Bronchial epithelial cell (primary cell): ENCODE results near the gene SECISBP2L. TPM values are rescaled to one million over a fixed set of nuclear protein-coding genes. Genes with fewer than 3 reads are reported as not detected.
"Not testable (repeated sequence)": the region's sequence is repeated elsewhere in the genome, so short reads cannot be mapped to it uniquely, and the experiment has no call there.

Experiments used
- DNase-seq: peaks from one replicate; pipeline ENCODE4 v3.0.0-alpha.2; 2010; ENCODE audit warnings: low read depth
- FAIRE-seq: peaks from 2 replicates; lab custom pipeline; 2011; peaks lifted over from hg19 to GRCh38; lab: Jason Lieb, UNC
- H3K27me3 ChIP-seq: 2 replicates; pipeline ENCODE4 v1.5.1; 2011; ENCODE audit warnings: low read length; ENCODE audit not compliant: control insufficient read depth, insufficient read depth
- H3K36me3 ChIP-seq: 2 replicates; pipeline ENCODE4 v1.5.1; 2011; ENCODE audit warnings: low read length; ENCODE audit not compliant: control insufficient read depth, insufficient read depth
- H3K4me3 ChIP-seq: 2 replicates; pipeline ENCODE4 v1.5.1; 2011; ENCODE audit warnings: mild to moderate bottlenecking, low read depth, low read length, control low read depth
- total RNA-seq: library from RNA; depleted of rRNA; stranded (reverse); fragments of >200 nt; gene quantifications from 2 replicates; pipeline ENCODE4 v1.2.1, GENCODE V29; 2014
- TF ChIP-seq, protein P1 (sequence below): IDR thresholded peaks from 2 replicates; pipeline ENCODE4 v1.5.1; 2011; ENCODE audit warnings: mild to moderate bottlenecking, moderate library complexity, low read length, control low read depth, inconsistent platforms; ENCODE audit not compliant: insufficient read depth, severe bottlenecking

SECISBP2L gene
- total RNA-seq, 1 donor from 2014 or later = 9.0 TPM

- Histone ChIP-seq H3K36me3 (no peaks in the 10 kb centered on the region), H3K4me3 (no peak overlapping the region), H3K27me3 (no peaks in the 10 kb centered on the region)
- DNase-seq (no peak), FAIRE-seq (no peak)
- TF ChIP-seq, protein P1, sequence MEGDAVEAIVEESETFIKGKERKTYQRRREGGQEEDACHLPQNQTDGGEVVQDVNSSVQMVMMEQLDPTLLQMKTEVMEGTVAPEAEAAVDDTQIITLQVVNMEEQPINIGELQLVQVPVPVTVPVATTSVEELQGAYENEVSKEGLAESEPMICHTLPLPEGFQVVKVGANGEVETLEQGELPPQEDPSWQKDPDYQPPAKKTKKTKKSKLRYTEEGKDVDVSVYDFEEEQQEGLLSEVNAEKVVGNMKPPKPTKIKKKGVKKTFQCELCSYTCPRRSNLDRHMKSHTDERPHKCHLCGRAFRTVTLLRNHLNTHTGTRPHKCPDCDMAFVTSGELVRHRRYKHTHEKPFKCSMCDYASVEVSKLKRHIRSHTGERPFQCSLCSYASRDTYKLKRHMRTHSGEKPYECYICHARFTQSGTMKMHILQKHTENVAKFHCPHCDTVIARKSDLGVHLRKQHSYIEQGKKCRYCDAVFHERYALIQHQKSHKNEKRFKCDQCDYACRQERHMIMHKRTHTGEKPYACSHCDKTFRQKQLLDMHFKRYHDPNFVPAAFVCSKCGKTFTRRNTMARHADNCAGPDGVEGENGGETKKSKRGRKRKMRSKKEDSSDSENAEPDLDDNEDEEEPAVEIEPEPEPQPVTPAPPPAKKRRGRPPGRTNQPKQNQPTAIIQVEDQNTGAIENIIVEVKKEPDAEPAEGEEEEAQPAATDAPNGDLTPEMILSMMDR = no peak
Observed at GRCh38 chr15:49084285-49084570, 38.0 kb upstream of the SECISBP2L start.

DNA sequence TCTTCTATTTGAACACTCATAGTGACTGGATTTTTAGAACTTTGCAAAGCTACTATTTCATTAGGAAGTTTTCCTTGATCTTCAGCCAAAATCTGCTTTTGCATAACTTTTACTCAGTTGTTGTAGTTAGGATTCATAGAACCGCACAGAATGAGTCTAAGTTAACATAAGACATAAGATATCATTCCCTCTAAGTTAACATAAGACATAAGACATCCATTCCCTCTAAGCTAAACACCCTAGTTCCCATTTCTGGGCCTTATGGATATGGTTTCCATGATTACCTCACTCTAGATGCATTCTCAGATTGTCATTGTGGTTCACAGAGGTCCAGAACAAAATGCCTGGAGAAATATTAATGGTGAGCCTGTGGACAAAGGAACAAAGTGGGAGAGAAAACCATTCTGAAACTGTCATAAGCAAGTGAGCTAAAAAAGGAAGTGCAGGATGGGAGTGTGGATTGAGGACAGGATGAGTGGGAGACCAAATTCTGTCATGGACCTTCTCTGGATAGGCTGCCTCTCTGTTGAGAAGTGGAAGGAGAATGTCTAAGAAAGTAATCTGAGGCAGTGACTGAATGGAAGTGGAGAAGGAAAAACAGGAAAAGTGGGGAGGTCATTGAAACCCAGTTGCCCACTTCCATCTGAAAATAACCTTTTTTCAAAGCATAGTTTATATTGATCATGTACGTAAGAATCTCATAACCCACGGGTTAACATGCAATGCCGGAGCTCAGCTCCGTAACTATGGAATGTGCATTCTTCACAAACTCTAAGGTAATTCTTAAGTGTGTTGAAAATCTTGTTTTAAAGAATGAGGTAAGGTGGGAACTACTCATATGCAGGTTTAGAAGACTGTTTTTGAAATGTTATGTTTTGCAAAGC is 37.4 kb upstream of the SECISBP2L start:
- DNase-seq (no peak), FAIRE-seq (peak; percentile 81)
- Histone ChIP-seq H3K27me3 (no peaks in the 10 kb centered on the region), H3K4me3 (no peak overlapping the region), H3K36me3 (no peaks in the 10 kb centered on the region)
- TF ChIP-seq, protein P1 = no peak

DNA sequence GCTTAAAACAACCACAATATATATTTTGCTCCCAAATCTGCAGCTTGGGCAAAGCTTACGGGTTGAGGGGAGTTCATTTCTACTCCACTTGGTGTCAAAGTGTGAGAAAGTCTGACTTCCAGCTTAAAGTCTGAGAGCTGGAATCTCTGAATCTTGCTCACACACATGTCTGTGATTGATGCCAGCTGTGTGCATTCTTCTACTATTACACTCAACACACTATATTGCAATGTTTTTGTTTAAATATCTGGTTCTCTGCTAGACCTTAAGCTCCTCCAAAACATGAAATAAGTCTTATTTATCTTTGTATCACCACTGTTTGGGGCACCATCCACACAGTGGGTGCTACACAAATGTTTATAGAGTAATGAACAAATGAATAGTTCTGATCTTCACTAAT is 36.7 kb upstream of the SECISBP2L start:
- H3K36me3 ChIP-seq = no peaks in the 10 kb centered on the region
- H3K4me3 ChIP-seq = no peak overlapping the region
- TF ChIP-seq, protein P1 = no peak
- no peak for DNase-seq
- H3K27me3 ChIP-seq = no peaks in the 10 kb centered on the region
- no peak for FAIRE-seq

- no peaks in the 10 kb centered on the region for H3K27me3 ChIP-seq
- TF ChIP-seq, protein P1 = no peak
- DNase-seq = no peak
- no peak overlapping the region for H3K4me3 ChIP-seq
- no peaks in the 10 kb centered on the region for H3K36me3 ChIP-seq
- FAIRE-seq = no peak
Observed at GRCh38 chr15:49079340-49080039, 33.2 kb upstream of the SECISBP2L start.

DNA sequence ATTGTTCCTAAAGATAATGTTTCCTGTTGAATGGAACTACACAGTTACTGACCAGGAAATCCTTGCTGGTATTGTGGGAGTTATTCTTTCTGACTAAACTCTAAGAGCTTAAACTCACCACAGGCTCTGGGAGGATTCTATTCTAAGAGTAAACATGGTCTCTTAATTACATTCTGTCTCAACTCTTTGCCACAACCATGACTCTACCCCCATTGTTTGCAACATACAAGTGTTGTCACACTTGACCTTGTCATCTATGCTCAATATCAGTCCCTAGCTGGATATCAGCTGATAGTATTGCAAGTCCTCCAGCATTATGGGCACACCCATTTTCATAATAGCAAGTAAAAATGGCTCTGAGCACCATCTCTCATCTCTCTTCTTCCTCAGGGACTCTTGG is 29.6 kb upstream of the SECISBP2L start:
- FAIRE-seq (no peak), DNase-seq (no peak)
- Histone ChIP-seq H3K36me3 (no peaks in the 10 kb centered on the region), H3K4me3 (no peak overlapping the region), H3K27me3 (no peaks in the 10 kb centered on the region)
- TF ChIP-seq, protein P1 = no peak

DNA sequence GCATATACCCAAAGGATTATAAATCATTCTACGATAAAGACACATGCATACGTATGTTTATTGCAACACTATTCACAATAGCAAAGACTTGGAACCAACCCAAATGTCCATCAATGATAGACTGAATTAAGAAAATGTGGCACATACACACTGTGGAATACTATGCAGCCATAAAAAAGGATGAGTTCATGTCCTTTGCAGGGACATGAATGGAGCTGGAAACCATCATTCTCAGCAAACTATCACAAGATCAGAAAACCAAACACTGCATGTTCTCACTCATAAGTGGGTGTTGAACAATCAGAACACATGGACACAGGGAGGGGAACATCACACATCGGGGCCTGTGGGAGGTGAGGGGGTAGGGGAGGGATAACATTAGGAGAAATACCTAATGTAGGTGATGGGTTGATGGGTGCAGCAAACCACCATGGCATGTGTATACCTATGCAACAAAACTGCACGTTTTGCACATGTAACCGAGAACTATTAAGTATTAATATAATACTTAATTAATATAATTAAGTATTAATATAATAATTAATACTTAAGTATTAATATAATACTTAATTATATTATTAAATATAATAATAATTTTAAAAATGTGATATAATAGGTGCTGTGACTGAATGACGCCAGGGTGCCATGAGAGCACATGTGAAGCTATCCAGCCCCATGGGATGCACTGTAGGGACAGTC is 28.5 kb upstream of the SECISBP2L start:
- H3K4me3 ChIP-seq, FAIRE-seq, H3K27me3 ChIP-seq, DNase-seq, H3K36me3 ChIP-seq: not testable (repeated sequence)
